Skeletal muscle tissue (tissue), 4 donors: Measurements from ENCODE around the gene CRYBB1. TPM values are rescaled to one million over a fixed set of nuclear protein-coding genes. Genes with fewer than 3 reads are reported as not detected.

ENCODE experiments used
- H3K27ac ChIP-seq: one replicate; pipeline ENCODE4 v1.7.0; 2013; ENCODE audit warnings: mild to moderate bottlenecking, low read depth, low read length, inconsistent platforms
- H3K27me3 ChIP-seq, 3 donors: one replicate each; pipeline ENCODE4 v1.7.0; 2013; ENCODE audit warnings: low read length in 3 of 3; ENCODE audit not compliant: control insufficient read depth in 3 of 3, insufficient read depth in 3 of 3
- H3K36me3 ChIP-seq, 3 donors: one replicate each; pipeline ENCODE4 v1.7.0; 2013; ENCODE audit warnings: low read length in 3 of 3; ENCODE audit not compliant: control insufficient read depth in 3 of 3, insufficient read depth in 3 of 3
- H3K4me1 ChIP-seq, 3 donors: one replicate each; pipeline ENCODE4 v1.7.0; 2013; ENCODE audit warnings: low read length in 3 of 3, mild to moderate bottlenecking in 3 of 3; ENCODE audit not compliant: control insufficient read depth in 3 of 3, insufficient read depth in 3 of 3
- H3K4me3 ChIP-seq, 3 donors: one replicate each; pipeline ENCODE4 v1.7.0; 2013; ENCODE audit warnings: low read length in 3 of 3
- H3K9ac ChIP-seq, 3 donors: one replicate each; pipeline ENCODE4 v1.7.0; 2013; ENCODE audit warnings: low read length in 3 of 3, mild to moderate bottlenecking in 3 of 3, moderate library complexity in 2 of 3, low read depth in 1 of 3
- H3K9me3 ChIP-seq, 3 donors: one replicate each; pipeline ENCODE4 v1.7.0; 2013; ENCODE audit warnings: low read length in 3 of 3; ENCODE audit not compliant: control insufficient read depth in 3 of 3
- total RNA-seq: library from RNA; depleted of rRNA; stranded (reverse); fragments of >200 nt; gene quantifications from one replicate; pipeline ENCODE4 v1.2.3, GENCODE V29; 2014
- donor health status: Osteomylitis.

CRYBB1 gene
- total RNA-seq, 1 donor from 2014 or later = 1.0 TPM

GRCh38 chr22:26656891-26657851 is 39.3 kb upstream of the CRYBB1 start, which contains the start of gene MIAT:
Gene MIAT, plus strand, starts transcription at chr22:26657588.
- Histone ChIP-seq H3K36me3 (no peaks in the 10 kb centered on the region), H3K9ac (peak within 1 kb of the TSS in 1 of 3 donors; percentile 45), H3K27me3 (peaks cover 33 to 55% (median 42%) of the 10 kb centered on the region in 3 donors), H3K9me3 (no peaks in the 10 kb centered on the region), H3K4me3 (peak within 1 kb of the TSS in 2 of 3 donors; percentile 39 to 52), H3K27ac (no peak within 1 kb of the TSS), H3K4me1 (peaks cover 13 to 24% (median 20%) of the 10 kb centered on the region in 3 donors)

DNA sequence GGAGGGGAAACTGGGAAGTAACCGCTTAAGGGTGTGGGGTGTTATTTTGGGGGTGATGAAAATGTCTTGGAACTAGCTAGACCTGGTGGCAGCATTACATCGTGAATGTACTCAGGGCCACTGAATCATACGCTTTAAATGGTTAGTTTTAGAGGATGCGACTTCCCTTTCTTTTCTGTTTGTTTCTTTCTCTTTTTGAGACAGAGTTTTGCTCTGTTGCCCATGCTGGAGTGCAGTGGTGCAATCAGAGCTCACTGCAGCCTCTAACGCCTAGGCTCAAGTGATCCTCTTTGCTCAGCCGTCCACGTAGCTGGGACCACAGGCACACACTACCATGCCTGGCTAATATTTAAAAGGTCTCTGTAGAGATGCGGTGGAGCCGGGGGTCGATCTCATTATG is 34.0 kb upstream of the CRYBB1 start:
- H3K27ac ChIP-seq = no peak overlapping the region
- no peak overlapping the region for H3K9ac ChIP-seq
- H3K9me3 ChIP-seq = no peaks in the 10 kb centered on the region
- H3K4me3 ChIP-seq = no peak overlapping the region
- H3K27me3 ChIP-seq = peaks cover 17 to 34% (median 33%) of the 10 kb centered on the region in 3 donors
- peaks cover 0 to 3% (median 2%) of the 10 kb centered on the region in 3 donors for H3K4me1 ChIP-seq
- no peaks in the 10 kb centered on the region for H3K36me3 ChIP-seq

GRCh38 chr22:26650722-26651421 is 33.0 kb upstream of the CRYBB1 start:
- Histone ChIP-seq H3K27ac (no peak overlapping the region), H3K4me3 (no peak overlapping the region), H3K4me1 (peaks cover 0 to 3% (median 2%) of the 10 kb centered on the region in 3 donors), H3K9ac (no peak overlapping the region), H3K9me3 (no peaks in the 10 kb centered on the region), H3K27me3 (peaks cover 16 to 40% (median 32%) of the 10 kb centered on the region in 3 donors), H3K36me3 (no peaks in the 10 kb centered on the region)

- H3K27me3 ChIP-seq = peaks cover 16 to 40% (median 27%) of the 10 kb centered on the region in 3 donors
- no peaks in the 10 kb centered on the region for H3K9me3 ChIP-seq
- peaks cover 7 to 9% (median 8%) of the 10 kb centered on the region in 3 donors for H3K4me1 ChIP-seq
- no peak overlapping the region for H3K9ac ChIP-seq
- H3K36me3 ChIP-seq = no peaks in the 10 kb centered on the region
- no peak overlapping the region for H3K4me3 ChIP-seq
- H3K27ac ChIP-seq = no peak overlapping the region
Measured at GRCh38 chr22:26648528-26649388, 30.9 kb upstream of the CRYBB1 start.

- no peaks in the 10 kb centered on the region for H3K9me3 ChIP-seq
- no peaks in the 10 kb centered on the region for H3K36me3 ChIP-seq
- no peak overlapping the region for H3K4me3 ChIP-seq
- H3K9ac ChIP-seq = no peak overlapping the region
- H3K4me1 ChIP-seq = peaks cover 7 to 9% (median 8%) of the 10 kb centered on the region in 3 donors
- H3K27ac ChIP-seq = no peak overlapping the region
- peaks cover 12 to 37% (median 25%) of the 10 kb centered on the region in 3 donors for H3K27me3 ChIP-seq
Measured at GRCh38 chr22:26648011-26648497, 30.2 kb upstream of the CRYBB1 start.

DNA sequence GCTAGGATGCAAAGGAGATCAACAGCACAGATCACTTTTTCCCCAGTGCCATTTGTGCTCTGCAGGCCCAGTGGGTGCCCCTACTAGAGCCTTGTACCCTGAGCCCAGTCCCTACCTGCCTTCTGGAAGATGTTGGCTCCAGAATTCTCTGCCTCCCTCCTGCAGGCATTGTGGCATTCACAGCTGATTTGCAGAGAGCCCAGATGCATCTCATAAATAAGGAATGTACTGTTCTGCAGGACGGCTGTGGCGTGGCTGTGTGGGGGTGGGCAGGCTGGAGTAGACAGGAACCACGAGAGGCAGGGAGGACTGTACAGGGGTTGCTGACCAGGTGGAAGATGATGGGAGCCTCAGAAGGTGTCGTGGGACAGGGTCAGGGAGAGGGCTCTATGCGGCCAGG is 28.3 kb upstream of the CRYBB1 start:
- Histone ChIP-seq H3K27ac (no peak overlapping the region), H3K4me3 (no peak overlapping the region), H3K36me3 (no peaks in the 10 kb centered on the region), H3K4me1 (peaks cover 7 to 9% (median 8%) of the 10 kb centered on the region in 3 donors), H3K9me3 (no peaks in the 10 kb centered on the region), H3K9ac (no peak overlapping the region), H3K27me3 (peaks cover 6 to 34% (median 9%) of the 10 kb centered on the region in 3 donors)

DNA sequence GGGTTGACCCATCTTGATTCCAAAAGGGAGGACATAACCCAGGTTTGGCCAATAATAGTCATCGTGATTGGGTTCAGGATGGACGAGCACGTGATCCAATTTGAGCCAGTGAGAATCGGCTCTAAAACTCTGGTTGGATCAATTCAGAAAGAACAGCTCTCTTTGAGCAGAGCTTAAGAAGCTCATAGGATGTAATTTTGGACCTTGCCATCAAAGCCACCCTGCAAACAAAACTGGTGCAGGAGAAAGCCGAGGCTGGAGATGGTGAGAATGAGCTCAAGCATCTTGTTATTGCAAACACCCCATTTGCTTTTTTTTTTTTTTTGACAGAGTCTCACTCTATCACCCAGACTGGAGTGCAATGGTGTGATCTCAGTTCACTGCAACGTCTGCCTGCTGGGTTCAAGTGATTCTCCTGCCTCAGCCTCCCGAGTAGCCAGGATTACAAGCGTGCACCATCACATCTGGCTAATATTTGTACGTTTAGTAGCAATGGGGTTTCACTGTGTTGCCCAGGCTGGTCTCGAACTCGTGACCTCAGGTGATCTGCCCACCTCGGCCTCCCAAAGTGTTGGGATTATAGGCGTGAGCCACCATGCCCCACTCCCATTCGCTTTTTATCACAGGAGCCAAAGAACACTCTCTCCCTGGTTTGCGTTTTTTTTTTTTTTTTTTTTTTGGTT is 25.7 kb upstream of the CRYBB1 start:
- peaks cover 5 to 9% (median 7%) of the 10 kb centered on the region in 3 donors for H3K4me1 ChIP-seq
- H3K4me3 ChIP-seq = no peak overlapping the region
- H3K27me3 ChIP-seq = peaks cover 3 to 26% (median 11%) of the 10 kb centered on the region in 3 donors
- H3K9ac ChIP-seq = no peak overlapping the region
- H3K36me3 ChIP-seq = no peaks in the 10 kb centered on the region
- H3K9me3 ChIP-seq = no peaks in the 10 kb centered on the region
- H3K27ac ChIP-seq = no peak overlapping the region

- H3K27ac ChIP-seq = no peak overlapping the region
- peaks cover 4 to 9% (median 5%) of the 10 kb centered on the region in 3 donors for H3K4me1 ChIP-seq
- no peaks in the 10 kb centered on the region for H3K36me3 ChIP-seq
- H3K9me3 ChIP-seq = no peaks in the 10 kb centered on the region
- H3K27me3 ChIP-seq = peaks cover 3 to 20% (median 6%) of the 10 kb centered on the region in 3 donors
- H3K9ac ChIP-seq = no peak overlapping the region
- no peak overlapping the region for H3K4me3 ChIP-seq
Measured at GRCh38 chr22:26642465-26643417, 24.9 kb upstream of the CRYBB1 start.
